Smooth muscle cell (in vitro differentiated cells): ENCODE data around the gene PAMR1. TPM values are rescaled to one million over a fixed set of nuclear protein-coding genes. Genes with fewer than 3 reads are reported as not detected.
A peak's percentile ranks its signal among the peaks of the same experiment; 100 is the strongest.

Source experiments
- DNase-seq: peaks from one replicate; lab custom pipeline; 2025; ENCODE audit not compliant: unreplicated experiment; lab: John Stamatoyannopoulos, UW
- H2AFZ ChIP-seq: fragments of 200-600 bp; sonication (generic); 2 replicates; pipeline ENCODE4 v1.6.0; 2016; ENCODE audit warnings: antibody characterized with exemption, low read depth, mild to moderate bottlenecking
- H3F3A ChIP-seq: fragments of 200-600 bp; sonication (generic); 2 replicates; pipeline ENCODE4 v1.6.0; 2017; ENCODE audit warnings: antibody characterized with exemption, low read depth
- H3K27ac ChIP-seq: fragments of 200-600 bp; sonication (generic); 2 replicates; pipeline ENCODE4 v1.5.1; 2016; ENCODE audit warnings: low read depth, mild to moderate bottlenecking
- H3K27me3 ChIP-seq: fragments of 200-600 bp; sonication (generic); 2 replicates; pipeline ENCODE4 v1.6.1; 2016; ENCODE audit warnings: low read depth, mild to moderate bottlenecking
- H3K36me3 ChIP-seq: fragments of 200-600 bp; sonication (generic); 2 replicates; pipeline ENCODE4 v1.5.1; 2016; ENCODE audit warnings: low read depth
- H3K4me1 ChIP-seq: fragments of 200-600 bp; sonication (generic); 2 replicates; pipeline ENCODE4 v1.5.1; 2016; ENCODE audit warnings: low read depth
- H3K4me2 ChIP-seq: fragments of 200-600 bp; sonication (generic); 2 replicates; pipeline ENCODE4 v1.6.0; 2016; ENCODE audit warnings: mild to moderate bottlenecking
- H3K4me3 ChIP-seq: fragments of 200-600 bp; sonication (generic); 2 replicates; pipeline ENCODE4 v1.5.1; 2016; ENCODE audit warnings: mild to moderate bottlenecking
- H3K79me2 ChIP-seq: fragments of 200-600 bp; sonication (generic); 2 replicates; pipeline ENCODE4 v1.6.0; 2016; ENCODE audit warnings: low read depth, mild to moderate bottlenecking
- H3K9ac ChIP-seq: fragments of 200-600 bp; sonication (generic); 2 replicates; pipeline ENCODE4 v1.6.0; 2016; ENCODE audit warnings: low read depth
- H3K9me3 ChIP-seq: fragments of 200-600 bp; sonication (generic); replicated peaks from 2 replicates; pipeline ENCODE4 v1.5.1; 2016; ENCODE audit warnings: low read depth
- H4K20me1 ChIP-seq: fragments of 200-600 bp; sonication (generic); 2 replicates; pipeline ENCODE4 v1.6.0; 2016; ENCODE audit warnings: low read depth
- CTCF ChIP-seq: fragments of 200-600 bp; sonication (generic); IDR thresholded peaks from 2 replicates; pipeline ENCODE4 v1.5.1; 2017; ENCODE audit warnings: borderline replicate concordance, mild to moderate bottlenecking, antibody characterized with exemption; ENCODE audit not compliant: insufficient read depth, poor library complexity, severe bottlenecking
- WGBS: methylation state at CpG from one replicate; pipeline ENCODE4 v1.1.7; 2016; ENCODE audit warnings: low lambda C conversion rate; 5-methylcytosine and 5-hydroxymethylcytosine counted together
- polyA plus RNA-seq: library from polyadenylated mRNA; unstranded; fragments of >200 nt; fragmentation: Nextera tagmentation; extraction: Ambion mirVana; gene quantifications from 2 replicates; pipeline ENCODE4 v1.2.1, GENCODE V29; 2016
- total RNA-seq: library from RNA; depleted of rRNA; stranded (reverse); fragments of >200 nt; gene quantifications from 2 replicates; pipeline ENCODE4 v1.2.3, GENCODE V29; 2014

PAMR1 gene
- total and polyA plus RNA-seq, 2 experiments from 2014 or later = 87.7 to 128 TPM

- Histone ChIP-seq H3K36me3 (no peaks in the 10 kb centered on the region), H3K4me2 (peak overlapping the region; percentile 27), H3K4me1 (peaks cover 58% of the 10 kb centered on the region), H4K20me1 (no peaks in the 10 kb centered on the region), H2AFZ (no peak overlapping the region), H3F3A (peaks cover 8% of the 10 kb centered on the region), H3K9ac (no peak overlapping the region), H3K27me3 (no peaks in the 10 kb centered on the region), H3K79me2 (peaks cover 13% of the 10 kb centered on the region), H3K4me3 (no peak overlapping the region), H3K27ac (peak overlapping the region; percentile 11), H3K9me3 (no peaks in the 10 kb centered on the region)
- 41% methylated on average over 1 of the region's 1 CpG for WGBS
- no peak for DNase-seq
- TF ChIP-seq CTCF = no peak
These were observed 5.0 kb downstream of the PAMR1 start for GRCh38 chr11:35520376-35520775.

- no peak for TF ChIP-seq CTCF
- 56% methylated on average over 1 of the region's 1 CpG for WGBS
- peak overlapping the region; percentile 28 for H3K4me2 ChIP-seq
- peaks cover 65% of the 10 kb centered on the region for H3K4me1 ChIP-seq
- no peak for DNase-seq
- no peaks in the 10 kb centered on the region for H3K36me3 ChIP-seq
- no peak overlapping the region for H3K9ac ChIP-seq
- H3K4me3 ChIP-seq = no peak overlapping the region
- peaks cover 8% of the 10 kb centered on the region for H3F3A ChIP-seq
- H3K27ac ChIP-seq = peak overlapping the region; percentile 59
- no peaks in the 10 kb centered on the region for H4K20me1 ChIP-seq
- no peaks in the 10 kb centered on the region for H3K9me3 ChIP-seq
- no peak overlapping the region for H2AFZ ChIP-seq
- H3K79me2 ChIP-seq = peaks cover 13% of the 10 kb centered on the region
- H3K27me3 ChIP-seq = no peaks in the 10 kb centered on the region
These were observed 6.7 kb downstream of the PAMR1 start for GRCh38 chr11:35518766-35519165.

GRCh38 chr11:35517481-35517880 lies 7.9 kb downstream of the PAMR1 start:
- Histone ChIP-seq H3K27ac (peak overlapping the region; percentile 59), H3K79me2 (peaks cover 9% of the 10 kb centered on the region), H3K9me3 (no peaks in the 10 kb centered on the region), H3F3A (peaks cover 8% of the 10 kb centered on the region), H2AFZ (no peak overlapping the region), H3K27me3 (no peaks in the 10 kb centered on the region), H3K9ac (no peak overlapping the region), H3K4me3 (no peak overlapping the region), H3K4me1 (peaks cover 52% of the 10 kb centered on the region), H3K4me2 (peak overlapping the region; percentile 42), H4K20me1 (no peaks in the 10 kb centered on the region), H3K36me3 (no peaks in the 10 kb centered on the region)
- TF ChIP-seq CTCF = no peak
- no peak for DNase-seq
- 40% methylated on average over 1 of the region's 1 CpG for WGBS

GRCh38 chr11:35516403-35516802 lies 9.0 kb downstream of the PAMR1 start:
- peaks cover 54% of the 10 kb centered on the region for H3K4me1 ChIP-seq

More at GRCh38 chr11:35516403-35516802, 9.0 kb downstream of the PAMR1 start:
- H3K4me2 ChIP-seq = no peak overlapping the region
- H3K27ac ChIP-seq = peak overlapping the region; percentile 59
- H3K79me2 ChIP-seq = peaks cover 3% of the 10 kb centered on the region
- no peaks in the 10 kb centered on the region for H3K9me3 ChIP-seq
- TF ChIP-seq CTCF = no peak
- H3F3A ChIP-seq = peaks cover 15% of the 10 kb centered on the region
- no peak overlapping the region for H2AFZ ChIP-seq
- DNase-seq = no peak
- no peak overlapping the region for H3K4me3 ChIP-seq
- 86% methylated on average over 4 of the region's 4 CpGs for WGBS
- H4K20me1 ChIP-seq = no peaks in the 10 kb centered on the region
- no peaks in the 10 kb centered on the region for H3K36me3 ChIP-seq
- H3K27me3 ChIP-seq = no peaks in the 10 kb centered on the region
- H3K9ac ChIP-seq = peak overlapping the region; percentile 0
